Measurements from ENCODE around the gene INTS2.

Gene INTS2

DNA sequence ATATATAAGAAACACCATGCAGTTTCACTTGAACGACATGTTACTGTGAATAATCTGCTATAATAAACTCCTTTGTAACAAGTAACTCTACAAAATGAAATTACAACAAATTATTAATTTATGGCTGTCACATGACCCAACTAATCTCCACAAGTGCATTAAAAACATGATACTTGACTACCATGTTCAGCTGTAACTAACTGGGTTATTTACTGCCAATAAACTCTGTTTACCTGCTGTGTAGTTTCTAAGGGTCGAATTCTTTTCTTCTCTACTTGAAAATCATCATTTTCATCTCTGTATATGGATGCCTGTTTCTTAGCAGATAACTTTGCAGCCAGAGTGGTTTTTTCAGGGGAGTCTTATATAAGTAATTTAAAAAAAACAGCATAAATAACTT, 78.9 kb downstream of the INTS2 start:
- Histone ChIP-seq H3K4me3 (ENCODE audit: low read depth, low read length) (no peak overlapping the region), H3K27me3 (no peaks in the 10 kb centered on the region), H3K36me3 (peaks cover 24% of the 10 kb centered on the region)

DNA sequence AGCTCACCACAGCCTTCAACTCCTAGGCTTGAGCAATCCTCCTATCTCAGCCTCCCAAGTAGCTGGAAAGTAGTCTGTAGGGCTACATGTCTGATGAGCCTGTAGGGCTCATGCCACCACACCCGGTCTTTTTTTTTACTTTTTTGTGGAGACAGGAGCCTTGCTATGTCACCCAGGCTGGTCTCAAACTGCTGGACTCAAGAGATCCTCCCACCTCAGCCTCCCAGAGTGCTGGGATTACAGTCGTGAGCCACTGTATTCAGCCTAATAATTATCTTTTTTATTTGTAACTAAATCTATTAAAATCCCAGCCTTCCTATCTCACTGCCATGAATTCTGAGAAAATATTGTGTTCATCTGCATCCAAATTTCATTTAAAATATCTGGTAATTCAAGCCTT, 79.5 kb downstream of the INTS2 start:
- peaks cover 22% of the 10 kb centered on the region for H3K36me3 ChIP-seq
- H3K4me3 ChIP-seq (ENCODE audit: low read depth, low read length): no peak overlapping the region
- H3K4me1 ChIP-seq: no peaks in the 10 kb centered on the region
- H3K27me3 ChIP-seq: no peaks in the 10 kb centered on the region
- H3K9me3 ChIP-seq: no peaks in the 10 kb centered on the region
- no peak for DNase-seq
- TF ChIP-seq, protein P1, sequence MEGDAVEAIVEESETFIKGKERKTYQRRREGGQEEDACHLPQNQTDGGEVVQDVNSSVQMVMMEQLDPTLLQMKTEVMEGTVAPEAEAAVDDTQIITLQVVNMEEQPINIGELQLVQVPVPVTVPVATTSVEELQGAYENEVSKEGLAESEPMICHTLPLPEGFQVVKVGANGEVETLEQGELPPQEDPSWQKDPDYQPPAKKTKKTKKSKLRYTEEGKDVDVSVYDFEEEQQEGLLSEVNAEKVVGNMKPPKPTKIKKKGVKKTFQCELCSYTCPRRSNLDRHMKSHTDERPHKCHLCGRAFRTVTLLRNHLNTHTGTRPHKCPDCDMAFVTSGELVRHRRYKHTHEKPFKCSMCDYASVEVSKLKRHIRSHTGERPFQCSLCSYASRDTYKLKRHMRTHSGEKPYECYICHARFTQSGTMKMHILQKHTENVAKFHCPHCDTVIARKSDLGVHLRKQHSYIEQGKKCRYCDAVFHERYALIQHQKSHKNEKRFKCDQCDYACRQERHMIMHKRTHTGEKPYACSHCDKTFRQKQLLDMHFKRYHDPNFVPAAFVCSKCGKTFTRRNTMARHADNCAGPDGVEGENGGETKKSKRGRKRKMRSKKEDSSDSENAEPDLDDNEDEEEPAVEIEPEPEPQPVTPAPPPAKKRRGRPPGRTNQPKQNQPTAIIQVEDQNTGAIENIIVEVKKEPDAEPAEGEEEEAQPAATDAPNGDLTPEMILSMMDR (IDR thresholded peaks at IDR 0.05; ENCODE audit: low read depth, low read length): no peak

More for the DNA sequence above, 78.9 kb downstream of the INTS2 start:
- no peak for DNase-seq
- no peaks in the 10 kb centered on the region for H3K9me3 ChIP-seq
- TF ChIP-seq, protein P1 (IDR thresholded peaks at IDR 0.05; ENCODE audit: low read depth, low read length): no peak
- H3K4me1 ChIP-seq: no peaks in the 10 kb centered on the region

DNA sequence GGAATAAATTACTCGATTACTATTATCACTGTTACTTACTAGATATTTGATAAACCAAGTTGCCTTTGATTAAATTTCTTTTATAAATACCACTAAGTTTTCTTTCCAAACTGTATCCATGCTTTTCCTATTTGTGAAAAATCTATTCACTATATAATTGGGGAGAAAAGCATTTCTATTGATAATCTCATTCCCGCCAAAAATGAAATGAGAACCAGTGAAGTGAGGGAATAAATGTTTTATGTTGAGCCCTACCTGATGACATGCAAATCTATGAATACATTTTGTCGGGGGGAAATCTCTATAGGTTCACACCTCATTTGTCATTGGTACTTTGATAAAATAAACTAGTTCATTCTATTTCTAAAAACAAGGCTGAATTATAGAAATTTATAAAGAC, 80.1 kb downstream of the INTS2 start:
- H3K4me3 ChIP-seq (ENCODE audit: low read depth, low read length): no peak overlapping the region
- H3K36me3 ChIP-seq: peaks cover 26% of the 10 kb centered on the region
- no peaks in the 10 kb centered on the region for H3K4me1 ChIP-seq
- DNase-seq: no peak
- H3K9me3 ChIP-seq: no peaks in the 10 kb centered on the region
- no peaks in the 10 kb centered on the region for H3K27me3 ChIP-seq
- TF ChIP-seq, protein P1 (IDR thresholded peaks at IDR 0.05; ENCODE audit: low read depth, low read length): no peak

DNA sequence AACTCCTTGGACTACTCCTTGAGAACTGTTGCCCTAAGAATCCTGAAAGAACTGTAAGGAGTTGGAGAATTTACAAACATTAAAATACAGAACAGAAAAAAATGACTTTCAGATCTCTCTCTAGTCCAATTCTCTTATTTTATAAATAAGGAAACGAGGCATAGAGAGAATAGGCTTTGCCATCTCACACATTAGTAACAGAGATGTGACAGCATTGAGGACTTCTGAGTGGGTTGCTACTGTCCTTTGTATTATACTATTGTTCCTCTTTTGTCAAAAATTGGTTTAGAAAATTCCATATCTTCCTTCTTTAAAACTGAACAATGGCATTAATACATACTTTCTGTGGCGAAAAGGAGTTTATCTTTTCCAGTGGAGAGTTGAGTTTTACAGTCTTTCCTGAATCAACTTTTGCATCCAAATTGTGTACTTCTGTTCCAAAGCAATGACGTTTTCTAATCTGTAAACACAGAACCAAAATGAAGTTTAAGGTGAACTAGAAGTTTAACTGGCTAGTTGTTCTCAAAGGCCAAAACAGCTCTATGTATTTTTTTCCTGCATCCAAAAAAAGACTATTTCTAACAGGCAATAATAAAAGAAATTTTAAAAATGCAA, 80.9 kb downstream of the INTS2 start:
- Histone ChIP-seq H3K36me3 (peaks cover 23% of the 10 kb centered on the region), H3K4me3 (ENCODE audit: low read depth, low read length) (no peak overlapping the region), H3K4me1 (no peaks in the 10 kb centered on the region), H3K9me3 (no peaks in the 10 kb centered on the region), H3K27me3 (no peaks in the 10 kb centered on the region)
- TF ChIP-seq, protein P1 (IDR thresholded peaks at IDR 0.05; ENCODE audit: low read depth, low read length): no peak
- no peak for DNase-seq

DNA sequence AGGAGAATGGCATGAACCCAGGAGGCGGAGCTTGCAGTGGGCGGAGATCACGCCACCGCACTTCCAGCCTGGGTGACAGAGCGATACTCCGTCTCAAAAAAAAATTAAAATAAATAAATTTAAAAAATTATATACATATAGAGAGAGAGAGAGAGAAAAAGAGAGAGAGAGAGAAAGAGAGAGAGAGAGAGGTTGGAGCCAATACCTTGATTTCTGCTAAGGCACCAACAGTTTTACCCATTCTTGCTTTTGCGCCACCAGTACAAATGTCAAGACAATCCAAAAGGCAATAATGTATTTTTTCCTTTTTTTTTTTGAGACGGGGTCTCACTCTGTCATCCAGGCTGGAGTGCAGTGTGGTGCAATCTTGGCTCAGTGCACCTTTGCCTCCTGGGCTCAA, 81.7 kb downstream of the INTS2 start:
- H3K4me1 ChIP-seq: no peaks in the 10 kb centered on the region
- no peaks in the 10 kb centered on the region for H3K9me3 ChIP-seq
- peaks cover 21% of the 10 kb centered on the region for H3K36me3 ChIP-seq
- TF ChIP-seq, protein P1 (IDR thresholded peaks at IDR 0.05; ENCODE audit: low read depth, low read length): no peak
- no peak for DNase-seq
- no peak overlapping the region for H3K4me3 ChIP-seq (ENCODE audit: low read depth, low read length)
- H3K27me3 ChIP-seq: no peaks in the 10 kb centered on the region

DNA sequence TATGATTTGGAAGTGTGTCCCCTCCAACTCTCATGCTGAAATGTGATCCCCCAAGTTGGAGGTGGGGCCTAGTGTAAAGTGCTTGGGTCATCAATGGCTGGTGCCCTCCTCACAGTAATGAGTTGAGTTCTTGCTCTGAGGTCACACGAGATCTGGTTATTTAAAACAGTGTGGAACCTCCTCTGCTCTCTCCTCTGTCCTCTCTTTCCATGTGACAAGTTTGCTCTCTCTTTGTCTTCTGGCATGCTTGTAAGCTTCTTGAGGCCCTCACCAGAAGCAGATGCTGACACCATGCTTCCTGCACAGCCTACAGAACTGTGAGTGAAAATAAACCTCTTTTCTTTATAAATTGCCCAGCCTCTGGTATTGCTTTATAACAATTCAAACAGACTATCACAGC, 84.3 kb downstream of the INTS2 start:
- Histone ChIP-seq H3K4me1 (no peaks in the 10 kb centered on the region), H3K27me3 (no peaks in the 10 kb centered on the region), H3K9me3 (no peaks in the 10 kb centered on the region), H3K4me3 (ENCODE audit: low read depth, low read length) (no peak overlapping the region), H3K36me3 (peaks cover 21% of the 10 kb centered on the region)
- TF ChIP-seq, protein P1 (IDR thresholded peaks at IDR 0.05; ENCODE audit: low read depth, low read length): no peak
- DNase-seq: no peak
